Calu3 (cell line): ENCODE data around the gene EPB41L3. TPM values are rescaled to one million over a fixed set of nuclear protein-coding genes. Genes with fewer than 3 reads are reported as not detected.

Experiments
- BruUV-seq: library from RNA; stranded (reverse); fragments of 400-500 nt; replicated peaks from 2 replicates; lab custom pipeline; 2021; lab: Mats Ljungman, UMichigan
- CTCF ChIA-PET: fragments of 300-600 bp; sonication (Branson Sonifier 250); formaldehyde crosslinking; loops from one replicate; lab custom pipeline; 2022; ENCODE audit warnings: antibody characterized with exemption; lab: Charles Lee
- DNase-seq: peaks from one replicate; pipeline ENCODE4 v3.0.0; 2022
- H3K27ac Mint-ChIP-seq: one replicate; pipeline ENCODE4 v1.8.0; 2022; ENCODE audit warnings: mixed read lengths; ENCODE audit not compliant: unreplicated experiment
- H3K27me3 Mint-ChIP-seq: one replicate; pipeline ENCODE4 v1.8.0; 2022; ENCODE audit warnings: mixed read lengths; ENCODE audit not compliant: unreplicated experiment
- H3K36me3 Mint-ChIP-seq: one replicate; pipeline ENCODE4 v1.8.0; 2022; ENCODE audit warnings: mild to moderate bottlenecking, moderate library complexity, mixed read lengths; ENCODE audit not compliant: insufficient read depth, unreplicated experiment
- H3K4me1 Mint-ChIP-seq: one replicate; pipeline ENCODE4 v1.8.0; 2022; ENCODE audit warnings: mild to moderate bottlenecking, low read depth, mixed read lengths; ENCODE audit not compliant: unreplicated experiment
- H3K4me3 Mint-ChIP-seq: one replicate; pipeline ENCODE4 v1.8.0; 2022; ENCODE audit warnings: mild to moderate bottlenecking, low read depth, moderate library complexity, mixed read lengths; ENCODE audit not compliant: unreplicated experiment
- H3K9me3 Mint-ChIP-seq: one replicate; pipeline ENCODE4 v1.8.0; 2022; ENCODE audit warnings: low read depth, mixed read lengths; ENCODE audit not compliant: unreplicated experiment
- CTCF ChIP-seq: fragments of 200-600 bp; IDR thresholded peaks from one replicate; pipeline ENCODE4 v1.8.0; 2022; ENCODE audit warnings: antibody characterized with exemption; ENCODE audit not compliant: unreplicated experiment
- intact Hi-C: fragments of 100-400 bp; cut with micrococcal nuclease; formaldehyde crosslinking; loops from one replicate; pipeline ENCODE4 v1.10.0; 2022; ENCODE audit not compliant: unreplicated experiment
- total RNA-seq: library from RNA; stranded (reverse); gene quantifications from 2 replicates; pipeline ENCODE4 v1.2.3, GENCODE V29; 2022

EPB41L3 gene
- total RNA-seq, 1 experiment from 2014 or later = not detected

GRCh38 chr18:5420906-5421305 is 122.9 kb downstream of the EPB41L3 start:
- CTCF ChIA-PET = no interaction called here
- DNase-seq = no peak
- no peak for TF ChIP-seq CTCF
- H3K27ac Mint-ChIP-seq = no peak overlapping the region
- H3K27me3 Mint-ChIP-seq = peaks cover 14% of the 10 kb centered on the region
- H3K4me3 Mint-ChIP-seq = no peak overlapping the region
- intact Hi-C loops = loop anchor here (10.0 kb wide), 1 partner anchor 346 kb away; no protein-coding TSS in a partner anchor
- no peaks in the 10 kb centered on the region for H3K4me1 Mint-ChIP-seq
- H3K36me3 Mint-ChIP-seq = no peaks in the 10 kb centered on the region
- BruUV-seq = no TSS peak
- H3K9me3 Mint-ChIP-seq = peaks cover 2% of the 10 kb centered on the region

DNA sequence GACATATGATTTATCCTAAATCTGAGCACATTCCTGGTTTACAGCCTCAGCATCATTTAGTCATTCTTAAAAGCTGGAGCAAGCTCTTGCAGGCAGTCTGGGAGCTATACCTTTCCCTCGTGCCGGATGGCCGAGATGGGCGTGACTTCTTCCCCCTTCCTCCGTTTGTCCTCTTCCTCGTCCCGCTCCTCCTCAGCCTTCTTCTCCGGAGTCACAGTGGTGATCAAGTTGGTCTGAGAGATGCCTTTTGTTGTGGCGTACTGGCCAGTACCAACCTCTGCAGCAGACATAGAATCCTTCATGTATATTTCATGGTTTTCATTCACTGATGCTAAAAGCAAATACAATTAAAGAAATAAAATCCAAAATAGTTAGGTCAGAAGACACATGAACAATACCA is 124.2 kb downstream of the EPB41L3 start:
- no TSS peak for BruUV-seq
- CTCF ChIA-PET = no interaction called here
- H3K27me3 Mint-ChIP-seq = peaks cover 22% of the 10 kb centered on the region

DNA sequence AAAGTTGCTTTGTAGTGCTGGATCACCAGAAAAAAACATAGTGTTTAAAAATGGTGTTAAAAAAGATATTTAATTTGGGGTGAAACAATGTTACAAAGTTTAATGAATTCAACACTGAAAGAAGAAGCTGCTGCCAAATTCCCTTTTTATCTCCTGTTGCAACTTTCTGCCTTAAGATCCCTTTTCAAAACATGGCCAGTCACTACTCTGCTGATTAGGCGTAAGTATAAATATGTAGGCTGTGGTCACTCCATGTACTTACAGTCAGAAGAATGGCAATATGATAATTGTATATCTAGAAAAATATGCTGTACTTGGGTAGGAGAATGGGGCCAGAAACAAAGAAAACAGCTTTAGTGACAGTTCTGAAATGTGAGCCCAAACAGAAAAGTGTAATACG is 124.8 kb downstream of the EPB41L3 start:
- no peak overlapping the region for H3K4me3 Mint-ChIP-seq
- intact Hi-C loops = no loop called here
- no peak for DNase-seq
- H3K4me1 Mint-ChIP-seq = no peaks in the 10 kb centered on the region
- H3K27me3 Mint-ChIP-seq = peaks cover 22% of the 10 kb centered on the region
- H3K36me3 Mint-ChIP-seq = no peaks in the 10 kb centered on the region
- no peak for TF ChIP-seq CTCF
- H3K9me3 Mint-ChIP-seq = peaks cover 5% of the 10 kb centered on the region
- no TSS peak for BruUV-seq
- no peak overlapping the region for H3K27ac Mint-ChIP-seq
- CTCF ChIA-PET = no interaction called here

More for the DNA sequence above, 124.2 kb downstream of the EPB41L3 start:
- intact Hi-C loops = no loop called here
- Mint-ChIP-seq H3K27ac (no peak overlapping the region), H3K4me1 (no peaks in the 10 kb centered on the region), H3K9me3 (peaks cover 5% of the 10 kb centered on the region), H3K4me3 (no peak overlapping the region), H3K36me3 (no peaks in the 10 kb centered on the region)
- TF ChIP-seq CTCF = no peak
- no peak for DNase-seq

DNA sequence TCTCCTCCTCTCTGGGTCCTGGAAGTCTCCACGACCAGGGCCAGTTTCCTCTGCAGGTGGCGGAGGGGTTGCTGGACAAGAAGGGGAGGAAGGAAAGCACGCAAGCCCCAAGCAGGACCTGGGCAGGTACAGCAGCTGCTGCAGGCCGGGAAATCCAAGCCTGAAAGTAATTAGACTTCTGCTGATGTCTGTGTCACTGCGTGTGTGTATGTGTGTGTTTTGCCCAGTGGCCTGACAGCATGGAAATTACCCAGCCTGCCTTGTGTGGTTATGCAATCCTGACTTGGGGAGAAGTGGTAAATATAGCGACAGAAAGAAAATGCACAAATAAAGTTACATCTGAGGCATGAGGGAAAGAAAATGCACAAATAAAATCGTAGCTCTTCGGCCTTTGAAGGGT is 126.5 kb downstream of the EPB41L3 start:
- Mint-ChIP-seq H3K27me3 (peaks cover 13% of the 10 kb centered on the region), H3K4me1 (no peaks in the 10 kb centered on the region), H3K27ac (no peak overlapping the region), H3K4me3 (no peak overlapping the region), H3K9me3 (peaks cover 5% of the 10 kb centered on the region), H3K36me3 (no peaks in the 10 kb centered on the region)
- no TSS peak for BruUV-seq
- no peak for DNase-seq
- CTCF ChIA-PET = no interaction called here
- no peak for TF ChIP-seq CTCF
- intact Hi-C loops = no loop called here
